Loucy (cell line): ENCODE measurements around the gene DOK7.
A peak's percentile ranks its signal among the peaks of the same experiment; 100 is the strongest.

Source experiments
- H2AFZ ChIP-seq: fragments of 200-600 bp; sonication (generic); 2 replicates; pipeline ENCODE4 v1.6.0; 2016; ENCODE audit warnings: antibody characterized with exemption, mild to moderate bottlenecking, low read length, moderate library complexity
- H3F3A ChIP-seq: fragments of 200-600 bp; 2 replicates; pipeline ENCODE4 v1.6.0; 2016; ENCODE audit warnings: antibody characterized with exemption, low read depth, mild to moderate bottlenecking
- H3K27me3 ChIP-seq: fragments of 200-600 bp; sonication (generic); 2 replicates; pipeline ENCODE4 v1.6.1; 2014; ENCODE audit warnings: low read length, mild to moderate bottlenecking; ENCODE audit not compliant: insufficient read depth, poor library complexity, severe bottlenecking
- H3K36me3 ChIP-seq: fragments of 200-600 bp; sonication (generic); 2 replicates; pipeline ENCODE4 v1.6.1; 2016; ENCODE audit warnings: low read length; ENCODE audit not compliant: insufficient read depth
- H3K4me1 ChIP-seq: fragments of 200-600 bp; sonication (generic); 2 replicates; pipeline ENCODE4 v1.5.1; 2014; ENCODE audit warnings: low read length, mild to moderate bottlenecking; ENCODE audit not compliant: insufficient read depth, poor library complexity, severe bottlenecking
- H3K4me2 ChIP-seq: fragments of 200-600 bp; sonication (generic); 2 replicates; pipeline ENCODE4 v1.6.0; 2014; ENCODE audit warnings: antibody characterized with exemption, low read length, low read depth, mild to moderate bottlenecking; ENCODE audit not compliant: poor library complexity, severe bottlenecking
- H3K4me3 ChIP-seq: fragments of 200-600 bp; sonication (generic); 2 replicates; pipeline ENCODE4 v1.5.1; 2014; ENCODE audit warnings: low read length, mild to moderate bottlenecking, mixed read lengths; ENCODE audit not compliant: poor library complexity, severe bottlenecking
- H3K79me2 ChIP-seq: fragments of 200-600 bp; sonication (generic); 2 replicates; pipeline ENCODE4 v1.6.1; 2014; ENCODE audit warnings: low read length; ENCODE audit not compliant: insufficient read depth
- H3K9ac ChIP-seq: fragments of 200-600 bp; sonication (generic); 2 replicates; pipeline ENCODE4 v1.6.0; 2014; ENCODE audit warnings: mild to moderate bottlenecking, low read depth, low read length, moderate library complexity; ENCODE audit not compliant: poor library complexity, severe bottlenecking
- H3K9me2 ChIP-seq: fragments of 200-600 bp; sonication (generic); replicated peaks from 2 replicates; pipeline ENCODE4 v1.6.1; 2016; ENCODE audit warnings: low read depth, low read length, mixed read lengths
- H3K9me3 ChIP-seq: fragments of 200-600 bp; sonication (generic); 2 replicates; pipeline ENCODE4 v1.6.1; 2014; ENCODE audit warnings: mild to moderate bottlenecking, antibody characterized with exemption, low read length, low read depth; ENCODE audit not compliant: insufficient read depth
- H4K20me1 ChIP-seq: fragments of 200-600 bp; sonication (generic); 2 replicates; pipeline ENCODE4 v1.6.0; 2014; ENCODE audit warnings: antibody characterized with exemption, low read length, mild to moderate bottlenecking; ENCODE audit not compliant: insufficient read depth, poor library complexity, severe bottlenecking
- EZH2phosphoT487 ChIP-seq: fragments of 200-600 bp; IDR thresholded peaks from 2 replicates; pipeline ENCODE4 v1.6.1; 2018; ENCODE audit warnings: antibody characterized with exemption, mild to moderate bottlenecking, moderate library complexity, borderline replicate concordance
- TF ChIP-seq, protein P1 (sequence below): fragments of 200-600 bp; sonication (generic); conservative IDR thresholded peaks from 2 replicates; pipeline ENCODE4 v1.5.1; 2014; ENCODE audit warnings: mild to moderate bottlenecking, antibody characterized with exemption, low read length

DOK7 gene

GRCh38 chr4:3527914-3528876 is 65.1 kb downstream of the DOK7 start:
- H3K4me1 ChIP-seq, result peaks cover 47% of the 10 kb centered on the region
- peaks cover 23% of the 10 kb centered on the region; the same call in 1 of the 2 replicates for H3K36me3 ChIP-seq

DNA sequence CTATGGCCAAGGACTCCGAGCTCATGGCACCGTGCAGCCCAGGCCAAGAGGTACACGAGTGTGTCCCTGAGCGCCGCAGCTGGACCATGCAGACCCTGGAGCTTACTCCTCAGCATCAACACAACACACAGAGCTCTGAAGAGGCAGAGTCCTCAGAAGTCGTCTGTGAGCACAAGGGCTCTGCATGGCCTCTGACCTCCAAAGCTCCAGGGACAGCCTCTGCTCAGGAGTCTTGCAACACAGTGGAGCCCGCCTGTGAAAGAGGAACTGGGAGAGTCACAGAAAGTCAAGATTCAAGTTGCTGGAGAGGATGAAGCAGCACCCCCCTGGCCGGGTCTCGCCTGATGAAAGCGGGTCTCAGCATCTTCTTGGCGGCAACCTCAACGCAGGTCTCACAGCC is 66.3 kb downstream of the DOK7 start:
- Histone ChIP-seq H3K4me1 (peaks cover 47% of the 10 kb centered on the region), H3K9me2 (no peaks in the 10 kb centered on the region), H3K79me2 (peaks cover 76% of the 10 kb centered on the region), H4K20me1 (peaks cover 57% of the 10 kb centered on the region), H2AFZ (no peak overlapping the region), H3K9ac (no peak overlapping the region), H3K4me2 (peak overlapping the region; percentile 93), H3K4me3 (peak overlapping the region; percentile 6), H3K27me3 (no peaks in the 10 kb centered on the region), H3F3A (no peaks in the 10 kb centered on the region), H3K9me3 (no peaks in the 10 kb centered on the region), H3K36me3 (peaks cover 11% of the 10 kb centered on the region; the same call in 1 of the 2 replicates)
- TF ChIP-seq EZH2phosphoT487, result no peak
- TF ChIP-seq, protein P1, sequence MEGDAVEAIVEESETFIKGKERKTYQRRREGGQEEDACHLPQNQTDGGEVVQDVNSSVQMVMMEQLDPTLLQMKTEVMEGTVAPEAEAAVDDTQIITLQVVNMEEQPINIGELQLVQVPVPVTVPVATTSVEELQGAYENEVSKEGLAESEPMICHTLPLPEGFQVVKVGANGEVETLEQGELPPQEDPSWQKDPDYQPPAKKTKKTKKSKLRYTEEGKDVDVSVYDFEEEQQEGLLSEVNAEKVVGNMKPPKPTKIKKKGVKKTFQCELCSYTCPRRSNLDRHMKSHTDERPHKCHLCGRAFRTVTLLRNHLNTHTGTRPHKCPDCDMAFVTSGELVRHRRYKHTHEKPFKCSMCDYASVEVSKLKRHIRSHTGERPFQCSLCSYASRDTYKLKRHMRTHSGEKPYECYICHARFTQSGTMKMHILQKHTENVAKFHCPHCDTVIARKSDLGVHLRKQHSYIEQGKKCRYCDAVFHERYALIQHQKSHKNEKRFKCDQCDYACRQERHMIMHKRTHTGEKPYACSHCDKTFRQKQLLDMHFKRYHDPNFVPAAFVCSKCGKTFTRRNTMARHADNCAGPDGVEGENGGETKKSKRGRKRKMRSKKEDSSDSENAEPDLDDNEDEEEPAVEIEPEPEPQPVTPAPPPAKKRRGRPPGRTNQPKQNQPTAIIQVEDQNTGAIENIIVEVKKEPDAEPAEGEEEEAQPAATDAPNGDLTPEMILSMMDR, result no peak

More at GRCh38 chr4:3527914-3528876, 65.1 kb downstream of the DOK7 start:
- Histone ChIP-seq H3K9ac (peak overlapping the region; percentile 53), H2AFZ (no peak overlapping the region), H3K4me2 (peak overlapping the region; percentile 93), H3K9me2 (no peaks in the 10 kb centered on the region), H3K27me3 (no peaks in the 10 kb centered on the region), H3K79me2 (peaks cover 79% of the 10 kb centered on the region), H3K4me3 (peak overlapping the region; percentile 55), H3K9me3 (no peaks in the 10 kb centered on the region), H3F3A (no peaks in the 10 kb centered on the region), H4K20me1 (peaks cover 57% of the 10 kb centered on the region)
- TF ChIP-seq, protein P1, result no peak
- no peak for TF ChIP-seq EZH2phosphoT487

- Histone ChIP-seq H3K9ac (peak overlapping the region; percentile 84), H3K27me3 (no peaks in the 10 kb centered on the region), H3K4me2 (peak overlapping the region; percentile 93), H2AFZ (no peak overlapping the region), H3K9me2 (no peaks in the 10 kb centered on the region), H3K4me3 (peak overlapping the region; percentile 91), H3K9me3 (no peaks in the 10 kb centered on the region), H3K36me3 (peaks cover 5% of the 10 kb centered on the region; the same call in 1 of the 2 replicates), H3F3A (no peaks in the 10 kb centered on the region), H3K79me2 (peaks cover 70% of the 10 kb centered on the region), H4K20me1 (peaks cover 57% of the 10 kb centered on the region), H3K4me1 (peaks cover 47% of the 10 kb centered on the region)
- TF ChIP-seq, protein P1, result no peak
- no peak for TF ChIP-seq EZH2phosphoT487
Measured at GRCh38 chr4:3530051-3530450, 66.9 kb downstream of the DOK7 start.
